Left ventricle myocardium inferior (tissue), 1 donor: ENCODE measurements around the gene MRGPRX2. TPM values are rescaled to one million over a fixed set of nuclear protein-coding genes. Genes with fewer than 3 reads are reported as not detected.

Experiments
- DNase-seq: peaks from one replicate; pipeline ENCODE4 v3.0.0-alpha.2; 2020
- H3K27ac ChIP-seq: fragments of 200-600 bp; replicated peaks from 2 replicates; pipeline ENCODE4 v1.8.0; 2021
- H3K27me3 ChIP-seq: fragments of 200-600 bp; 2 replicates; pipeline ENCODE4 v1.8.0; 2021; ENCODE audit warnings: low read depth
- H3K36me3 ChIP-seq: fragments of 200-600 bp; 2 replicates; pipeline ENCODE4 v1.8.0; 2021
- H3K4me1 ChIP-seq: fragments of 200-600 bp; 2 replicates; pipeline ENCODE4 v1.8.0; 2021
- H3K4me3 ChIP-seq: fragments of 200-600 bp; 2 replicates; pipeline ENCODE4 v1.8.0; 2021; ENCODE audit warnings: mild to moderate bottlenecking, moderate library complexity
- H3K9me3 ChIP-seq: fragments of 200-600 bp; replicated peaks from 2 replicates; pipeline ENCODE4 v1.8.0; 2021
- CTCF ChIP-seq: fragments of 200-600 bp; IDR thresholded peaks from 2 replicates; pipeline ENCODE4 v1.8.0; 2021; ENCODE audit warnings: antibody characterized with exemption, mild to moderate bottlenecking, borderline replicate concordance
- intact Hi-C: fragments of 100-400 bp; cut with micrococcal nuclease; formaldehyde crosslinking; loops from one replicate; pipeline ENCODE4 v1.11.0; 2022
- total RNA-seq: library from RNA; stranded (reverse); fragmentation: NEBNext Ultra II Directional; extraction: Animal tissue kit (Norgen Biotek cat#: 25700); gene quantifications from one replicate; pipeline ENCODE4 v1.2.1, GENCODE V29; 2021
- donor health status: DM: no; HTN: yes; CAD: no; lungs with severe emphysema.

Gene MRGPRX2
- total RNA-seq, 1 donor from 2014 or later, result not detected

- intact Hi-C loops, result no loop called here
Observed at GRCh38 chr11:19101796-19102520, 41.4 kb upstream of the MRGPRX2 start.

GRCh38 chr11:19100885-19101284, 40.4 kb upstream of the MRGPRX2 start:
- TF ChIP-seq CTCF, result no peak
- peaks cover 15% of the 10 kb centered on the region for H3K27me3 ChIP-seq
- no peaks in the 10 kb centered on the region for H3K36me3 ChIP-seq
- no peak for DNase-seq
- H3K4me3 ChIP-seq, result no peak overlapping the region
- H3K9me3 ChIP-seq, result peaks cover 5% of the 10 kb centered on the region
- no peak overlapping the region for H3K27ac ChIP-seq
- intact Hi-C loops, result no loop called here
- H3K4me1 ChIP-seq, result no peaks in the 10 kb centered on the region

More at GRCh38 chr11:19101796-19102520, 41.4 kb upstream of the MRGPRX2 start:
- Histone ChIP-seq H3K27me3 (peaks cover 4% of the 10 kb centered on the region), H3K4me1 (no peaks in the 10 kb centered on the region), H3K36me3 (no peaks in the 10 kb centered on the region), H3K9me3 (peaks cover 5% of the 10 kb centered on the region), H3K27ac (no peak overlapping the region), H3K4me3 (no peak overlapping the region)
- TF ChIP-seq CTCF, result no peak
- no peak for DNase-seq

GRCh38 chr11:19099093-19099492, 38.6 kb upstream of the MRGPRX2 start:
- no peaks in the 10 kb centered on the region for H3K4me1 ChIP-seq
- H3K9me3 ChIP-seq, result peaks cover 5% of the 10 kb centered on the region
- H3K27ac ChIP-seq, result no peak overlapping the region
- peaks cover 25% of the 10 kb centered on the region for H3K27me3 ChIP-seq
- intact Hi-C loops, result no loop called here
- DNase-seq, result no peak
- H3K36me3 ChIP-seq, result no peaks in the 10 kb centered on the region
- TF ChIP-seq CTCF, result no peak
- H3K4me3 ChIP-seq, result no peak overlapping the region

GRCh38 chr11:19094859-19095258, 34.3 kb upstream of the MRGPRX2 start:
- intact Hi-C loops, result no loop called here
- TF ChIP-seq CTCF, result no peak

GRCh38 chr11:19093976-19094375, 33.5 kb upstream of the MRGPRX2 start:
- Histone ChIP-seq H3K4me1 (no peaks in the 10 kb centered on the region), H3K36me3 (no peaks in the 10 kb centered on the region), H3K9me3 (no peaks in the 10 kb centered on the region), H3K27me3 (peaks cover 25% of the 10 kb centered on the region), H3K4me3 (no peak overlapping the region), H3K27ac (no peak overlapping the region)
- no peak for TF ChIP-seq CTCF
- no peak for DNase-seq
- intact Hi-C loops, result no loop called here

More at GRCh38 chr11:19094859-19095258, 34.3 kb upstream of the MRGPRX2 start:
- Histone ChIP-seq H3K9me3 (no peaks in the 10 kb centered on the region), H3K36me3 (no peaks in the 10 kb centered on the region), H3K27ac (no peak overlapping the region), H3K4me1 (no peaks in the 10 kb centered on the region), H3K4me3 (no peak overlapping the region), H3K27me3 (peaks cover 25% of the 10 kb centered on the region)
- DNase-seq, result no peak
